OCI-LY1 (cell line): Measurements from ENCODE around the gene CMIP.

Experiments used
- H2AFZ ChIP-seq: fragments of 200-600 bp; sonication (generic), shearing (Covaris generic); 2 replicates; pipeline ENCODE4 v1.6.0; 2014; ENCODE audit warnings: antibody characterized with exemption, mild to moderate bottlenecking, low read length
- H3F3A ChIP-seq: fragments of 200-600 bp; sonication (generic), shearing (Covaris generic); 2 replicates; pipeline ENCODE4 v1.6.0; 2014; ENCODE audit warnings: mild to moderate bottlenecking, antibody characterized with exemption, low read length, moderate library complexity; ENCODE audit not compliant: insufficient read depth
- H3K27ac ChIP-seq: fragments of 200-600 bp; sonication (generic); 2 replicates; pipeline ENCODE4 v1.5.1; 2014; ENCODE audit warnings: low read length, mixed run types, mild to moderate bottlenecking, low read depth; ENCODE audit not compliant: poor library complexity, severe bottlenecking
- H3K27me3 ChIP-seq: fragments of 200-600 bp; sonication (generic); 2 replicates; pipeline ENCODE4 v1.6.0; 2014; ENCODE audit warnings: antibody characterized with exemption, mild to moderate bottlenecking, low read length, moderate library complexity; ENCODE audit not compliant: insufficient read depth
- H3K36me3 ChIP-seq: fragments of 200-600 bp; sonication (generic); 2 replicates; pipeline ENCODE4 v1.6.1; 2014; ENCODE audit warnings: mild to moderate bottlenecking, antibody characterized with exemption, low read length, moderate library complexity, mixed read lengths; ENCODE audit not compliant: insufficient read depth
- H3K4me1 ChIP-seq: fragments of 200-600 bp; sonication (generic); 2 replicates; pipeline ENCODE4 v1.5.1; 2014; ENCODE audit warnings: mild to moderate bottlenecking, low read length, moderate library complexity; ENCODE audit not compliant: insufficient read depth, severe bottlenecking
- H3K4me2 ChIP-seq: fragments of 200-600 bp; sonication (generic), shearing (Covaris generic); 2 replicates; pipeline ENCODE4 v1.6.1; 2014; ENCODE audit warnings: low read length
- H3K4me3 ChIP-seq: fragments of 200-600 bp; sonication (generic); 2 replicates; pipeline ENCODE4 v1.5.1; 2014; ENCODE audit warnings: low read length, low read depth, mild to moderate bottlenecking, mixed read lengths; ENCODE audit not compliant: poor library complexity, severe bottlenecking
- H3K79me2 ChIP-seq: fragments of 200-600 bp; shearing (Covaris generic); 2 replicates; pipeline ENCODE4 v1.6.1; 2016; ENCODE audit warnings: mixed run types, low read length, mixed read lengths; ENCODE audit not compliant: insufficient read depth
- H3K9ac ChIP-seq: fragments of 200-600 bp; sonication (generic), shearing (Covaris generic); 2 replicates; pipeline ENCODE4 v1.6.1; 2014; ENCODE audit warnings: mild to moderate bottlenecking, low read length, mixed read lengths
- H3K9me2 ChIP-seq: fragments of 200-600 bp; sonication (generic), shearing (Covaris generic); 2 replicates; pipeline ENCODE4 v1.6.1; 2014; ENCODE audit warnings: low read depth, mild to moderate bottlenecking, low read length, mixed read lengths
- H3K9me3 ChIP-seq: fragments of 200-600 bp; shearing (Covaris generic); 2 replicates; pipeline ENCODE4 v1.6.1; 2014; ENCODE audit warnings: low read length, mixed read lengths
- H4K20me1 ChIP-seq: fragments of 200-600 bp; sonication (generic), shearing (Covaris generic); 2 replicates; pipeline ENCODE4 v1.6.0; 2016; ENCODE audit warnings: mild to moderate bottlenecking, low read length; ENCODE audit not compliant: insufficient read depth
- EZH2 ChIP-seq: fragments of 200-600 bp; sonication (generic), shearing (Covaris generic); IDR thresholded peaks from 2 replicates; pipeline ENCODE4 v1.8.0; 2017; ENCODE audit warnings: borderline replicate concordance, mixed run types, mild to moderate bottlenecking, antibody characterized with exemption, low read length, moderate library complexity, mixed read lengths
- TF ChIP-seq, protein P1 (sequence below): fragments of 200-600 bp; sonication (generic), shearing (Covaris generic); IDR thresholded peaks from 2 replicates; pipeline ENCODE4 v1.5.1; 2017; ENCODE audit warnings: mild to moderate bottlenecking, antibody characterized with exemption, low read length, moderate library complexity, mixed read lengths

Gene CMIP

DNA sequence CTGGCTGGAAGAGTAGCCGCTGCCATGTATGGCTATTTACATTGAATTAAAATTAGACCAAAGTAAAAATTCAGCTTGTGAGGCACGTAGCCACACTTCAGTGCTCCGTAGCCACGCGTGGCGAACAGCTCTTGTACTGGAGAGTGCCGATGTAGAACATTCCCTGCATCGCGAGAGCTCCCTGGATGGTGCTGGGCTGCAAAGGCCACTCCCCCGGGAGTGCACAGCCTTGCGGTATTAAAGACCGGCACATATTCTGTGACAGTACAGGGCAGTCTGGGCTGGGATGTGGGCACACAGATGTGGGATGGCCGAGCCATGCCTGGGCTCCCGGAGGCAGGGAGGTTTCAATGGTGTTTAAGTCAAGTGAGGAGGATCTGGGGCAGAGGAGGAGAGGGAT lies 102.2 kb downstream of the CMIP start:
- Histone ChIP-seq H3K4me2 (no peak overlapping the region), H3K9me2 (no peaks in the 10 kb centered on the region), H3F3A (no peaks in the 10 kb centered on the region), H3K79me2 (0 out of 2 replicates have a peak, but pooled peaks cover 5% of the 10 kb centered on the region), H3K27ac (no peak overlapping the region), H3K9ac (no peak overlapping the region), H3K9me3 (no peaks in the 10 kb centered on the region), H3K4me3 (no peak overlapping the region), H4K20me1 (no peaks in the 10 kb centered on the region), H2AFZ (no peak overlapping the region), H3K4me1 (peaks cover 35% of the 10 kb centered on the region), H3K27me3 (no peaks in the 10 kb centered on the region), H3K36me3 (no peaks in the 10 kb centered on the region)
- TF ChIP-seq, protein P1, sequence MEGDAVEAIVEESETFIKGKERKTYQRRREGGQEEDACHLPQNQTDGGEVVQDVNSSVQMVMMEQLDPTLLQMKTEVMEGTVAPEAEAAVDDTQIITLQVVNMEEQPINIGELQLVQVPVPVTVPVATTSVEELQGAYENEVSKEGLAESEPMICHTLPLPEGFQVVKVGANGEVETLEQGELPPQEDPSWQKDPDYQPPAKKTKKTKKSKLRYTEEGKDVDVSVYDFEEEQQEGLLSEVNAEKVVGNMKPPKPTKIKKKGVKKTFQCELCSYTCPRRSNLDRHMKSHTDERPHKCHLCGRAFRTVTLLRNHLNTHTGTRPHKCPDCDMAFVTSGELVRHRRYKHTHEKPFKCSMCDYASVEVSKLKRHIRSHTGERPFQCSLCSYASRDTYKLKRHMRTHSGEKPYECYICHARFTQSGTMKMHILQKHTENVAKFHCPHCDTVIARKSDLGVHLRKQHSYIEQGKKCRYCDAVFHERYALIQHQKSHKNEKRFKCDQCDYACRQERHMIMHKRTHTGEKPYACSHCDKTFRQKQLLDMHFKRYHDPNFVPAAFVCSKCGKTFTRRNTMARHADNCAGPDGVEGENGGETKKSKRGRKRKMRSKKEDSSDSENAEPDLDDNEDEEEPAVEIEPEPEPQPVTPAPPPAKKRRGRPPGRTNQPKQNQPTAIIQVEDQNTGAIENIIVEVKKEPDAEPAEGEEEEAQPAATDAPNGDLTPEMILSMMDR = no peak
- no peak for TF ChIP-seq EZH2

DNA sequence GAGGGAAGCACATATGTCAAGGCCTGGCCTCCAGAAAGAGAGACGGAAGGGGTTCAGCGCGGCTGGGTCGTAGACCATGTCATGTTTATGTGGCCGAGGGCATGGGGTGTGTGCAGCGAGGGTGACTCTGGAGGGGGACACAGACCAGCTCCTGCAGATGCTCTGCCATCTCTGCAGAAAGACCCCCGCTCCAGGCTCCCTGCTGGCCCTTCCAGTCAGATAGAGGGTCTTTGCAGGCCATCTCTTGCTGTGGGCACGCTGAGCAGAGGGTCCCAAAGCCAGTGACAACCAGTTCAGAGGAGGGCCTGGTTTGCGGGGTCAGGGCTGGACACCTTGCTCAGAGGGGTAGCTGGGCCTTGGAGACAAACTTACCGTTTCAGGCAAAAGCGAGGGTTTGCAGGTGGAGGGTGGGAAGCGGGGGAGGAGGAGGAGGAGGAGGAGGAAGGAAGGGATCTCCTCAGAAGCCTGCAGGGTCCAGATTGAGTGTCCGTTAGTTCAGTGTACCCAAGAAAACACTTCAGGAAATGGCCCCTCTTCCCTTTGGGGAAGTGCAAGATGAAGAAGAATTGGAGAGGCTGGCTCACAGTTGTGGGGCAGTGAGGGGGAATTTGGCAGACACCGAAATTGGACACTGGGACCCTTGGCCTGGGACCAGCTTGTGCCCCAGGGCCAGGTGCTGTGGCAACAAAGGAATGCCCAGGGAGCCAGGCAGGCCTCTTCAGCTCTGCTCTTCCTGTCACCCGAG lies 102.8 kb downstream of the CMIP start:
- no peak for TF ChIP-seq EZH2
- TF ChIP-seq, protein P1 = no peak
- no peak overlapping the region for H3K4me3 ChIP-seq
- H4K20me1 ChIP-seq = no peaks in the 10 kb centered on the region
- no peaks in the 10 kb centered on the region for H3F3A ChIP-seq
- no peak overlapping the region for H2AFZ ChIP-seq
- H3K27me3 ChIP-seq = no peaks in the 10 kb centered on the region
- H3K4me1 ChIP-seq = peaks cover 29% of the 10 kb centered on the region
- no peaks in the 10 kb centered on the region for H3K36me3 ChIP-seq
- H3K9me2 ChIP-seq = no peaks in the 10 kb centered on the region
- no peak overlapping the region for H3K9ac ChIP-seq
- H3K27ac ChIP-seq = no peak overlapping the region
- no peak overlapping the region for H3K4me2 ChIP-seq
- H3K9me3 ChIP-seq = no peaks in the 10 kb centered on the region
- no peaks in the 10 kb centered on the region for H3K79me2 ChIP-seq

DNA sequence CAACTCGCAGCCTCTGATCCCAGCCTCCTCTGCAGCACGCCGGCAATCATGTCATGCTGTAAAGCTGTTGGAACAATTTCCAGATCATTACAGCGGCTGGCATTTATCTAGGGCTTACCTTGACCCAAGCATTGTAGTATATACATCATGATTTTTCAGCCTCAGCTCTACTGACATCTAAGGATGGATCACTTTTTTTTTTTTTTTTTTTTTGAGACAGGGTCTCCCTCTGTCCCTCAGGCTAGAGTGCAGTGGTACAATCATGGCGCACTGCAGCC lies 103.3 kb downstream of the CMIP start:
- H3K9ac ChIP-seq = no peak overlapping the region
- no peaks in the 10 kb centered on the region for H3K79me2 ChIP-seq
- no peak overlapping the region for H3K27ac ChIP-seq
- H3K4me1 ChIP-seq = peaks cover 27% of the 10 kb centered on the region
- no peak overlapping the region for H3K4me2 ChIP-seq
- no peak for TF ChIP-seq EZH2
- TF ChIP-seq, protein P1 = no peak
- H2AFZ ChIP-seq = no peak overlapping the region
- H3K4me3 ChIP-seq = no peak overlapping the region
- H3F3A ChIP-seq = no peaks in the 10 kb centered on the region
- no peaks in the 10 kb centered on the region for H3K9me2 ChIP-seq
- no peaks in the 10 kb centered on the region for H3K9me3 ChIP-seq
- H4K20me1 ChIP-seq = no peaks in the 10 kb centered on the region
- no peaks in the 10 kb centered on the region for H3K36me3 ChIP-seq
- no peaks in the 10 kb centered on the region for H3K27me3 ChIP-seq
